HG03175 (cell line): ENCODE measurements around the gene PURB.
"Not testable (repeated sequence)": the region's sequence is repeated elsewhere in the genome, so short reads cannot be mapped to it uniquely, and the experiment has no call there.

ENCODE experiments used
- ATAC-seq: cut with Tn5 transposase; IDR thresholded peaks from one replicate; pipeline ENCODE4 v1.9.1; 2021; ENCODE audit warnings: mild to moderate bottlenecking, moderate library complexity; ENCODE audit not compliant: unreplicated experiment

The PURB gene

GRCh38 chr7:44885394-44886317, at the start of gene PURB:
Gene PURB (minus strand): TSS chr7:44885530. CDS start chr7:44885348, 182 bp downstream.
- peak; percentile 86 for ATAC-seq

DNA sequence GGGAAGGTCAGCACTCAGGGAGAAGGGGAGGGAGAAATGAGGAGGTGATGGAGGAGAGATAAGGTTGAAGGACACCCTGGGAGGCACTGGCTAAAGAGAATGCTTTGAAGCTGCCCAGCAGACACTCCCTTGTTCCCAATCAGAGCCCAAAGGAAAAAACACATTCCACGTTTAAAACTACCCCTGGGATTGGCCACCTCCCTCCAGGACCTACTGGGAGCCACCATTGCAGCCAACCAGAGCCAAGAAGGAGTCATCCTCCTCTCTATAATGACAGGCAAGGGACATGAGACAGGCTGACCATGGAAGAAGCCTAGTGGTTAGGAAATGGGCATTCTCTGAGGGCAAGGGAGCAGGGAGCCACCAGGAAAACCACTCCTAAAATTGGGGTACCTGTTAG, 49.7 kb upstream of the PURB start:
- no peak for ATAC-seq

- not testable (repeated sequence) for ATAC-seq
These were observed 49.2 kb upstream of the PURB start for GRCh38 chr7:44934510-44934909.

- no peak for ATAC-seq
These were observed 45.6 kb upstream of the PURB start for GRCh38 chr7:44930921-44931320.

- peak; percentile 24 for ATAC-seq
These were observed 37.0 kb upstream of the PURB start for GRCh38 chr7:44922351-44922694.

DNA sequence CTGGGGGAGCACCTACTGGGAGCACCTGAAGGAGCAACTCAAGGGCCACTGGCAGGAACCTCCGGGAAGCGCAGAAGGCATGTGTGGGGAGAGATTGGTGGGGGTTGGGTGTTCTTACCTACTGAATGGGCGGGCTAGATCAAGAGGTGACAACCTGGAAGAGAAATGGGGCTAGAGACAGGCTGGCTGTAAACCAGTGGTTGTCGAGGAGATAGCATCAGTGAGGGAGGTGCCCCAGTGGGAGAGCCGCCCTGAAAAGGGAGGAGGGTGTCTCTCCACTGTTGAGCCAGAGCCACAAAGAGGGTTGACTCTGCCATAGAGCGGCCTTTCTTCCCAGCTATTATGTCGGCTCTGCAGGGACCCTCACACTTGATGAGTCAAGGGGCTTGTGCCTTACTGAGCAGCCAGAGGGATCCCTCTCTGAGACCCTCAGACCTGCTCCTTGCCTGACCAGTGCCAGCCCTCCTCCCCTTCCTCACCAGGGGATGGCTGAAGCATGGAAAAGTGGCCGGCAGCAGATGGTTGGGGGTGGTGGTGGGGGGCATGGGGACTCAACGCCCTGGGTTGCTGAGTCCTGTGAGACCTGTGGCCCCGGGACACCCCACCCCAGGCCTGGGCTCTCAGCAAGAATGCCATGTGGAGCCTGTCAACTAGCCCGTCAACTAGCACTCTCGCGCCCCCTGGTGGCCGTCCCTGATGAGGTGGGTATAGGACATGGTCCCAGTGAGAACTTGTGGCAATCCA, 36.4 kb upstream of the PURB start:
- peak; percentile 90 for ATAC-seq

DNA sequence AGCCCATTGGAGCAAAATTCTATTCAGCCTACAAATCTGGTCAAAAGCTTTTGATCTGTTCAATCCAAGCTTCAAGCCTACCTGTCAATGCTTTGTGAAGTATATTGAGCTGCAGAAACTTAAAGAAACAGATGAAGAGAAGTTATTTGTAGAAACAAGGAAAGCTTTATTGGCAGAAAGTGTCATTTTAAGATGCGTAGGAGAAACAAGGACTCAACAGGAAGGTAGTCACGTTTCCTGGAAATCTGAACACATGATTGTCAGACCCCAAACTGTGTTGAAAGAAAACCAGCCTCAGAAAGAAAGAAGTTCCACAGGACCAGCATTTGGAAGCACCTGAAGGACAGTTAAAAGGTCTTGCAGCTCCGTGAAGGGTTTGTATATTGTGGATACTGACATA, 34.8 kb upstream of the PURB start:
- no peak for ATAC-seq

GRCh38 chr7:44918029-44918428, 32.7 kb upstream of the PURB start:
- no peak for ATAC-seq

GRCh38 chr7:44917465-44917864, 32.1 kb upstream of the PURB start:
- no peak for ATAC-seq

DNA sequence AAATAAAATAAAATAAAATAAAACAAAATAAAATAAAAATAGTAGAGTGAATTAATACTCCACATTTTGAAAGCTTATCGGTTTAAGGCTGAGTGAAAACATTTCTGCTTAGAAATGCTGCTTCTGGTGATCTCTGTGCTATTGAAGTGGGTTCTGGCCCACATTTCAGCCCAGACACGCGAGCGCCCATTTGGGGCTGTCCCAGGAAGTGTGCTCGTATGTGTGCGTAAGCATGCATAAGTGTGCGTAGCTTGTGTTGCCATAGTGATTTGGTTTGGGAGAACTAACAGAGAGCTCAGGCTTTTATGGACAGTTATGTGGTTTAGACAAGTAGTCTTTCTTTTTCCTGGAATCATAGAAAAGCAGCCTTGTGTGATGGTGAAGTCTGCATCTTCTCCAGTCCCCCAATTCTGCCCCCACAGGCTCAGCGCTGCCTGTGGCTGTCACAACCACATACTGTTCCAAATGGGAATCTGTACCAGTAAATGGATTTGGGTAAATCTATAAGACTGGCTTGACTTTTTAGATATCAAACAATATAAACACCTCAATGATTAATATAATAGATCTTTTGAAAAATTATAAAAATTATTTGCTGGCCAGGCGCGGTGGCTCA, 29.8 kb upstream of the PURB start:
- peak; percentile 59 for ATAC-seq

DNA sequence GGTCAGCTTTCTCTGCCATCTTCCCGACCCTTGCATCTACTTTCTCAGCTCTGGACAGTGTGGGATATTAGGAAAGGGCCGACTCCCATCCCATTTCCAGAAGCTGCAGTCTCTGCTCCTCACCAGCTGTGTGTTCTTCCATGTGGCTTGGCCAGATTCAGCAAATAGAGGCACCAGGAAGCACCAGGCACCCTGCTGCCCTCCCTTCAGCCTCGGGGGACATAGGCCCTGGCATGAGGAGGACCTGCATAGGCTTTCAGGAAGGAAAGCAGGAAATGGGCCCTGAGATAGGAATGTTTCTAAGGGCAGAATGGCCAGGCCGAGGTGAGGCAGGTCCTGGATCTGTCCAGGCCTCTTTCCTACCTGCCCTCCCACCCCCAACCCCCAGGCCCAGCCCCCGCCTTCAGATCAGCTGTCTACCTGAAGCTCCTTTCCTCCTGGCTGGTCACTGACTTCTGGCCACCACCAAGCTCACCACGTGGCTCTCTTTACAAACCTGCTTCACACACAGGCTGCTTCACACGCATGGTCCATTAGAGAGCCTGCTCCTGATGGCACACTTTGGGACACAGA, 27.5 kb upstream of the PURB start:
- ATAC-seq, result no peak

GRCh38 chr7:44911911-44912310, 26.6 kb upstream of the PURB start:
- ATAC-seq, result no peak

GRCh38 chr7:44909596-44910389, 24.5 kb upstream of the PURB start:
- no peak for ATAC-seq

DNA sequence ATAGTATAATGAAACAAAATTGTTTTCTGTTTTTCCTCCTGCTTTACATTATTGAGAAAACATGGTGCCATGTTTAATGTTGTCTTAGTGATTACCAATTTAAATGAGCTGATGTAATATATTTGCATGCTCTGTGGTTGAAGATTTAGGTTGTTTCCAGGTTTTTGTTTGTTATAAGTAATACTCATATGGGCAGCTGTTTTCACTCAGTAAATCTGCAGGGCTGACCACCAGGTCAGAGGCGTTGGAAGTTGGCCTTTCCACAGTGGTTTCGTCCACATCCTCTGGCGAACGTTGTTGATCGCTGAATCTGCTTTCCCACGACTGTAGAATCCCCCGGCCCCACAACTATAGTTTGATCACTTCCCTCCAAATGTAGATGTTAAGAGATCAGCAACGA, 21.6 kb upstream of the PURB start:
- ATAC-seq, result no peak

DNA sequence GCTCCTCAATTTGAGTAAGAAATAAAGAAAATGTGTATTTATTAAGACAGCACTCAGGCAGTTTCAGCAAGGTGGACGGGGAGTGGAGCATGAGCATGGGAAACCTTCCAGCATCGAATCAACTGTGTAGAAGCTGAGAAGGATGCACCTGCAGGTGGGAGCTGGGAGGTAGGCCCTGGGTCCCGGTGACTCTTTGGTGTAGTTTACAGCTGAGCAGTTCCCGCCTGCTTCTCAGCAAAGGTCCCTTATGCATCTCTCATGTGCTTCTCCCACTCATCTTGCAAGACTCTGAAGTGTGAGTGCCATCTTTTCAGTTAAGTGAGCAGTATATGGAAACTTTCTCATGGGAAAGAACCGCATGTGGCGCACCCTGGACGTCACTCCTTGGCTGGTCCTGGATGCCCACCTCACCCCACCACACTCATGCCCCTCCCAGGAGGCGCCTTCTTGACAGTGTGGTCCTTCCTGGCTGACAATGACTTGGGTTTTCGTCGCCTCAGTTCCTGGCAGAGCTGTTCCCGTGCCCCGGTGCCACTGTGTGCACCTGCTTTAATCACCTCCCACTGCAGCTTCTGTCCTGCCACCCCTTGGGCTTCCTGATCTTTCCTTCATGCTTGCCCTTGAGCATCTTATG, 19.8 kb upstream of the PURB start:
- no peak for ATAC-seq

- ATAC-seq, result no peak
These were observed 14.1 kb upstream of the PURB start for GRCh38 chr7:44899443-44899842.

DNA sequence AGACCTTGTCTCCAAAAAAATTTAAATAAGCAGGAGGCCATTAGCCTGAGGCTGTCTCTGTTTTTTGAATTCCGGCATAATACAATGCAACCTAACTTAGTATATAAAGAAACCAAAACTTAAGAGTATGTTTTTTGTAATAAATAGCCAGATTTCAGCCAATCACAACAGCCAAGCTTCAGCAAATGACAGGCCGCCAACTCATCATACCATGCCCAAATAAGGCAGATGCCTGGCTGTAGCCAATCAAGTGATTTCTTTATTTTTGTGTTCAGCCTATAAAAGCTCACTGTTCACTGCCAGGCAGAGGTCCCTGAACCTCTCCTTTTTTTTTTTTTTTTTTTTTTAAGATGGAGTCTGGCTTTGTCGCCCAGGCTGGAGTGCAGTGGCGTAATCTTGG, 12.7 kb upstream of the PURB start:
- ATAC-seq, result no peak

DNA sequence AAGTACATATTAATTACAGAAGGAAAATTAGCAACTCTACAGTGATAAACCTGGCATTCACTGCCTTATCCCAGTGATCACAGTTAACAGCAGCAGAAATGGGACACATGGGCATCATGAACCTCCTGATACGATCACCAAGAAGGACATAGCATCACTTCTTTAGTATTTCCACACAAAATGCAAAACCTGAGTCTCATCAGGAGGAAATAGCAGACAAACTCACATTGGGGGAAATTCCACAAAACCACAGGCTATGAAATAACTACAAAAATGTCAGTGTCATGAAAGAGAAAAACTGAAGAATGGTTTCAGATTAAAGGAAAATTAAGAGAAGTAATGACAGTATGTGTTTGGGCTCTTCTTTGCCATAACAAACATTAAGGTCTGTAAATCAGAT, 12.0 kb upstream of the PURB start:
- ATAC-seq, result no peak

GRCh38 chr7:44894888-44895580, 9.7 kb upstream of the PURB start:
- no peak for ATAC-seq
